HEK293 (cell line): Measurements from ENCODE around the gene C6orf136.
A peak's percentile ranks its signal among the peaks of the same experiment; 100 is the strongest.

Experiments
- GLI4 ChIP-seq: fragments of 450-650 bp; formaldehyde crosslinking; IDR thresholded peaks from 2 replicates; pipeline ENCODE4 v1.5.1; 2016; ENCODE audit warnings: missing biosample characterization, missing genetic modification characterization
- HIC1 ChIP-seq: fragments of 450-650 bp; formaldehyde crosslinking; IDR thresholded peaks from 2 replicates; pipeline ENCODE4 v1.5.1; 2016; ENCODE audit warnings: missing biosample characterization, missing genetic modification characterization
- HOXA7 ChIP-seq: sonication (generic); formaldehyde crosslinking; IDR thresholded peaks from 2 replicates; pipeline ENCODE4 v1.8.1; 2022; ENCODE audit warnings: missing genetic modification reagents, borderline replicate concordance
- KLF16 ChIP-seq: fragments of 450-650 bp; formaldehyde crosslinking; IDR thresholded peaks from 2 replicates; pipeline ENCODE4 v1.5.1; 2017; ENCODE audit warnings: missing biosample characterization, missing genetic modification characterization
- KLF9 ChIP-seq: fragments of 450-650 bp; formaldehyde crosslinking; IDR thresholded peaks from 2 replicates; pipeline ENCODE4 v1.5.1; 2016; ENCODE audit warnings: missing biosample characterization, missing genetic modification characterization, low read depth
- MEIS1 ChIP-seq: sonication (generic); formaldehyde crosslinking; IDR thresholded peaks from 2 replicates; pipeline ENCODE4 v1.8.1; 2022; ENCODE audit warnings: missing genetic modification reagents, mild to moderate bottlenecking, borderline replicate concordance
- MZF1 ChIP-seq: fragments of 450-650 bp; formaldehyde crosslinking; IDR thresholded peaks from 2 replicates; pipeline ENCODE4 v1.5.1; 2017; ENCODE audit warnings: missing biosample characterization, missing genetic modification characterization, borderline replicate concordance
- OVOL3 ChIP-seq: fragments of 450-650 bp; formaldehyde crosslinking; IDR thresholded peaks from 2 replicates; pipeline ENCODE4 v1.5.1; 2016; ENCODE audit warnings: missing biosample characterization, missing genetic modification characterization
- RBAK ChIP-seq: fragments of 450-650 bp; formaldehyde crosslinking; IDR thresholded peaks from 2 replicates; pipeline ENCODE4 v1.5.1; 2016; ENCODE audit warnings: missing biosample characterization, missing genetic modification characterization
- SCRT2 ChIP-seq: fragments of 450-650 bp; formaldehyde crosslinking; IDR thresholded peaks from 2 replicates; pipeline ENCODE4 v1.5.1; 2016; ENCODE audit warnings: missing biosample characterization, missing genetic modification characterization
- SP7 ChIP-seq: fragments of 450-650 bp; formaldehyde crosslinking; IDR thresholded peaks from 2 replicates; pipeline ENCODE4 v1.5.1; 2016; ENCODE audit warnings: missing biosample characterization, missing genetic modification characterization
- ZBTB8A ChIP-seq: fragments of 450-650 bp; formaldehyde crosslinking; IDR thresholded peaks from 2 replicates; pipeline ENCODE4 v1.5.1; 2016; ENCODE audit warnings: missing biosample characterization, missing genetic modification characterization
- ZFP69B ChIP-seq: fragments of 450-650 bp; formaldehyde crosslinking; IDR thresholded peaks from 2 replicates; pipeline ENCODE4 v1.5.1; 2016; ENCODE audit warnings: missing biosample characterization, missing genetic modification characterization
- ZNF114 ChIP-seq: fragments of 450-650 bp; formaldehyde crosslinking; IDR thresholded peaks from 2 replicates; pipeline ENCODE4 v1.5.0; 2017; ENCODE audit warnings: missing biosample characterization, missing genetic modification characterization
- ZNF140 ChIP-seq: fragments of 450-650 bp; formaldehyde crosslinking; IDR thresholded peaks from 2 replicates; pipeline ENCODE4 v1.5.1; 2016; ENCODE audit warnings: missing biosample characterization, missing genetic modification characterization
- ZNF146 ChIP-seq: fragments of 450-650 bp; formaldehyde crosslinking; IDR thresholded peaks from 2 replicates; pipeline ENCODE4 v1.5.1; 2016; ENCODE audit warnings: missing biosample characterization, missing genetic modification characterization
- ZNF239 ChIP-seq: fragments of 450-650 bp; formaldehyde crosslinking; IDR thresholded peaks from 2 replicates; pipeline ENCODE4 v1.5.1; 2016; ENCODE audit warnings: missing biosample characterization, missing genetic modification characterization
- ZNF24 ChIP-seq: fragments of 450-650 bp; formaldehyde crosslinking; IDR thresholded peaks from 2 replicates; pipeline ENCODE4 v1.5.1; 2016; ENCODE audit warnings: missing biosample characterization, missing genetic modification characterization
- ZNF324 ChIP-seq: fragments of 450-650 bp; formaldehyde crosslinking; IDR thresholded peaks from 2 replicates; pipeline ENCODE4 v1.5.1; 2016; ENCODE audit warnings: missing biosample characterization, missing genetic modification characterization
- ZNF335 ChIP-seq: fragments of 450-650 bp; formaldehyde crosslinking; conservative IDR thresholded peaks from 2 replicates; pipeline ENCODE4 v1.5.1; 2016; ENCODE audit warnings: missing biosample characterization, missing genetic modification characterization
- ZNF341 ChIP-seq: fragments of 450-650 bp; formaldehyde crosslinking; IDR thresholded peaks from 2 replicates; pipeline ENCODE4; 2016; ENCODE audit warnings: low read depth, missing biosample characterization, missing genetic modification characterization
- ZNF510 ChIP-seq: fragments of 450-650 bp; formaldehyde crosslinking; IDR thresholded peaks from 2 replicates; pipeline ENCODE4 v1.5.1; 2018; ENCODE audit warnings: mild to moderate bottlenecking, missing genetic modification characterization, missing biosample characterization; ENCODE audit not compliant: insufficient replicate concordance
- ZNF530 ChIP-seq: fragments of 450-650 bp; formaldehyde crosslinking; IDR thresholded peaks from 2 replicates; pipeline ENCODE4 v1.5.1; 2016; ENCODE audit warnings: low read depth, missing biosample characterization, missing genetic modification characterization
- ZNF544 ChIP-seq: fragments of 450-650 bp; formaldehyde crosslinking; IDR thresholded peaks from 2 replicates; pipeline ENCODE4 v1.5.0; 2017; ENCODE audit warnings: missing biosample characterization, missing genetic modification characterization
- ZNF561 ChIP-seq: fragments of 450-650 bp; IDR thresholded peaks from 2 replicates; pipeline ENCODE4 v1.5.1; 2018; ENCODE audit warnings: missing biosample characterization, missing genetic modification characterization, borderline replicate concordance
- ZNF621 ChIP-seq: fragments of 450-650 bp; formaldehyde crosslinking; IDR thresholded peaks from 2 replicates; pipeline ENCODE4 v1.5.1; 2017; ENCODE audit warnings: missing biosample characterization, missing genetic modification characterization
- ZNF629 ChIP-seq: fragments of 450-650 bp; formaldehyde crosslinking; IDR thresholded peaks from 2 replicates; pipeline ENCODE4 v1.5.1; 2017; ENCODE audit warnings: missing biosample characterization, missing genetic modification characterization
- ZNF837 ChIP-seq: fragments of 450-650 bp; formaldehyde crosslinking; IDR thresholded peaks from 2 replicates; pipeline ENCODE4 v1.5.1; 2016; ENCODE audit warnings: missing biosample characterization, missing genetic modification characterization
- TF ChIP-seq, protein P1 (sequence below): fragments of 450-650 bp; formaldehyde crosslinking; IDR thresholded peaks from 2 replicates; pipeline ENCODE4 v1.5.1; 2016; ENCODE audit warnings: missing biosample characterization, missing genetic modification characterization
- TF ChIP-seq, protein P2 (sequence below): fragments of 450-650 bp; IDR thresholded peaks from 2 replicates; pipeline ENCODE4 v1.5.1; 2018; ENCODE audit warnings: missing biosample characterization, mild to moderate bottlenecking, missing genetic modification characterization
- TF ChIP-seq, protein P3 (sequence below): fragments of 450-650 bp; formaldehyde crosslinking; IDR thresholded peaks from 2 replicates; pipeline ENCODE4 v1.5.0; 2017; ENCODE audit warnings: missing biosample characterization, missing genetic modification characterization, borderline replicate concordance
- TF ChIP-seq, protein P4 (sequence below): fragments of 450-650 bp; formaldehyde crosslinking; IDR thresholded peaks from 2 replicates; pipeline ENCODE4 v1.5.1; 2016; ENCODE audit warnings: missing biosample characterization, missing genetic modification characterization

The C6orf136 gene

GRCh38 chr6:30615219-30615957 is 31.5 kb upstream of the C6orf136 start (continued):
- TF ChIP-seq, protein P1, sequence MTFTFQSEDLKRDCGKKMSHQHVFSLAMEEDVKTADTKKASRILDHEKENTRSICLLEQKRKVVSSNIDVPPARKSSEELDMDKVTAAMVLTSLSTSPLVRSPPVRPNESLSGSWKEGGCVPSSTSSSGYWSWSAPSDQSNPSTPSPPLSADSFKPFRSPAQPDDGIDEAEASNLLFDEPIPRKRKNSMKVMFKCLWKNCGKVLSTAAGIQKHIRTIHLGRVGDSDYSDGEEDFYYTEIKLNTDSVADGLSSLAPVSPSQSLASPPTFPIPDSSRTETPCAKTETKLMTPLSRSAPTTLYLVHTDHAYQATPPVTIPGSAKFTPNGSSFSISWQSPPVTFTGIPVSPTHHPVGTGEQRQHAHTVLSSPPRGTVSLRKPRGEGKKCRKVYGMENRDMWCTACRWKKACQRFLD (tag by site-specific recombination): no peak
- no peak for TF ChIP-seq OVOL3 (tag by site-specific recombination)
- TF ChIP-seq ZNF510 (tag by site-specific recombination): no peak
- no peak for TF ChIP-seq ZNF561 (tag by site-specific recombination)
- peak; percentile 40 for TF ChIP-seq ZNF324 (tag by site-specific recombination)
- TF ChIP-seq MZF1 (tag by site-specific recombination): no peak
- TF ChIP-seq, protein P2, sequence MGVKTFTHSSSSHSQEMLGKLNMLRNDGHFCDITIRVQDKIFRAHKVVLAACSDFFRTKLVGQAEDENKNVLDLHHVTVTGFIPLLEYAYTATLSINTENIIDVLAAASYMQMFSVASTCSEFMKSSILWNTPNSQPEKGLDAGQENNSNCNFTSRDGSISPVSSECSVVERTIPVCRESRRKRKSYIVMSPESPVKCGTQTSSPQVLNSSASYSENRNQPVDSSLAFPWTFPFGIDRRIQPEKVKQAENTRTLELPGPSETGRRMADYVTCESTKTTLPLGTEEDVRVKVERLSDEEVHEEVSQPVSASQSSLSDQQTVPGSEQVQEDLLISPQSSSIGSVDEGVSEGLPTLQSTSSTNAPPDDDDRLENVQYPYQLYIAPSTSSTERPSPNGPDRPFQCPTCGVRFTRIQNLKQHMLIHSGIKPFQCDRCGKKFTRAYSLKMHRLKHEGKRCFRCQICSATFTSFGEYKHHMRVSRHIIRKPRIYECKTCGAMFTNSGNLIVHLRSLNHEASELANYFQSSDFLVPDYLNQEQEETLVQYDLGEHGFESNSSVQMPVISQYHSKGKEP (tag by site-specific recombination): no peak
- no peak for TF ChIP-seq ZFP69B
- TF ChIP-seq ZNF24 (tag by site-specific recombination): peak; percentile 39; the same call in 1 of the 2 replicates
- TF ChIP-seq KLF9: no peak
- TF ChIP-seq ZNF114 (tag by site-specific recombination): no peak
- TF ChIP-seq GLI4 (tag by site-specific recombination): no peak
- no peak for TF ChIP-seq ZNF544 (tag by site-specific recombination)
- no peak for TF ChIP-seq ZNF140 (tag by site-specific recombination)
- TF ChIP-seq KLF16: no peak
- TF ChIP-seq RBAK (tag by site-specific recombination): no peak
- TF ChIP-seq ZNF335 (tag by site-specific recombination): peak; percentile 95
- TF ChIP-seq, protein P3, sequence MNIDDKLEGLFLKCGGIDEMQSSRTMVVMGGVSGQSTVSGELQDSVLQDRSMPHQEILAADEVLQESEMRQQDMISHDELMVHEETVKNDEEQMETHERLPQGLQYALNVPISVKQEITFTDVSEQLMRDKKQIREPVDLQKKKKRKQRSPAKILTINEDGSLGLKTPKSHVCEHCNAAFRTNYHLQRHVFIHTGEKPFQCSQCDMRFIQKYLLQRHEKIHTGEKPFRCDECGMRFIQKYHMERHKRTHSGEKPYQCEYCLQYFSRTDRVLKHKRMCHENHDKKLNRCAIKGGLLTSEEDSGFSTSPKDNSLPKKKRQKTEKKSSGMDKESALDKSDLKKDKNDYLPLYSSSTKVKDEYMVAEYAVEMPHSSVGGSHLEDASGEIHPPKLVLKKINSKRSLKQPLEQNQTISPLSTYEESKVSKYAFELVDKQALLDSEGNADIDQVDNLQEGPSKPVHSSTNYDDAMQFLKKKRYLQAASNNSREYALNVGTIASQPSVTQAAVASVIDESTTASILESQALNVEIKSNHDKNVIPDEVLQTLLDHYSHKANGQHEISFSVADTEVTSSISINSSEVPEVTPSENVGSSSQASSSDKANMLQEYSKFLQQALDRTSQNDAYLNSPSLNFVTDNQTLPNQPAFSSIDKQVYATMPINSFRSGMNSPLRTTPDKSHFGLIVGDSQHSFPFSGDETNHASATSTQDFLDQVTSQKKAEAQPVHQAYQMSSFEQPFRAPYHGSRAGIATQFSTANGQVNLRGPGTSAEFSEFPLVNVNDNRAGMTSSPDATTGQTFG (tag by site-specific recombination): no peak
- TF ChIP-seq HIC1 (tag by site-specific recombination): no peak
- TF ChIP-seq MEIS1: no peak
- no peak for TF ChIP-seq ZNF341 (tag by site-specific recombination)
- TF ChIP-seq ZBTB8A (tag by site-specific recombination): no peak
- no peak for TF ChIP-seq ZNF530 (tag by site-specific recombination)
- peak; percentile 5; the same call in 1 of the 2 replicates for TF ChIP-seq ZNF146
- TF ChIP-seq SCRT2 (tag by site-specific recombination): 0 out of 2 replicates have a peak, but pooled peaks have one; percentile 22
- no peak for TF ChIP-seq ZNF621 (tag by site-specific recombination)
- no peak for TF ChIP-seq ZNF837 (tag by site-specific recombination)
- no peak for TF ChIP-seq HOXA7 (CRISPR knock-in tag)
- TF ChIP-seq, protein P4, sequence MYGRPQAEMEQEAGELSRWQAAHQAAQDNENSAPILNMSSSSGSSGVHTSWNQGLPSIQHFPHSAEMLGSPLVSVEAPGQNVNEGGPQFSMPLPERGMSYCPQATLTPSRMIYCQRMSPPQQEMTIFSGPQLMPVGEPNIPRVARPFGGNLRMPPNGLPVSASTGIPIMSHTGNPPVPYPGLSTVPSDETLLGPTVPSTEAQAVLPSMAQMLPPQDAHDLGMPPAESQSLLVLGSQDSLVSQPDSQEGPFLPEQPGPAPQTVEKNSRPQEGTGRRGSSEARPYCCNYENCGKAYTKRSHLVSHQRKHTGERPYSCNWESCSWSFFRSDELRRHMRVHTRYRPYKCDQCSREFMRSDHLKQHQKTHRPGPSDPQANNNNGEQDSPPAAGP (tag by site-specific recombination): no peak
- TF ChIP-seq ZNF239: no peak
- TF ChIP-seq ZNF629 (tag by site-specific recombination): 0 out of 2 replicates have a peak, but pooled peaks have one; percentile 5
- TF ChIP-seq SP7 (tag by site-specific recombination): peak; percentile 10
